ENCODE measurements around the gene GABBR2.

The GABBR2 gene

GRCh38 chr9:98569491-98569890 is 139.2 kb downstream of the GABBR2 start:
- H3K4me3 ChIP-seq (ENCODE audit: low read depth, low read length): no peak overlapping the region
- DNase-seq (ENCODE audit: low read depth): no peak
- TF ChIP-seq, protein P1, sequence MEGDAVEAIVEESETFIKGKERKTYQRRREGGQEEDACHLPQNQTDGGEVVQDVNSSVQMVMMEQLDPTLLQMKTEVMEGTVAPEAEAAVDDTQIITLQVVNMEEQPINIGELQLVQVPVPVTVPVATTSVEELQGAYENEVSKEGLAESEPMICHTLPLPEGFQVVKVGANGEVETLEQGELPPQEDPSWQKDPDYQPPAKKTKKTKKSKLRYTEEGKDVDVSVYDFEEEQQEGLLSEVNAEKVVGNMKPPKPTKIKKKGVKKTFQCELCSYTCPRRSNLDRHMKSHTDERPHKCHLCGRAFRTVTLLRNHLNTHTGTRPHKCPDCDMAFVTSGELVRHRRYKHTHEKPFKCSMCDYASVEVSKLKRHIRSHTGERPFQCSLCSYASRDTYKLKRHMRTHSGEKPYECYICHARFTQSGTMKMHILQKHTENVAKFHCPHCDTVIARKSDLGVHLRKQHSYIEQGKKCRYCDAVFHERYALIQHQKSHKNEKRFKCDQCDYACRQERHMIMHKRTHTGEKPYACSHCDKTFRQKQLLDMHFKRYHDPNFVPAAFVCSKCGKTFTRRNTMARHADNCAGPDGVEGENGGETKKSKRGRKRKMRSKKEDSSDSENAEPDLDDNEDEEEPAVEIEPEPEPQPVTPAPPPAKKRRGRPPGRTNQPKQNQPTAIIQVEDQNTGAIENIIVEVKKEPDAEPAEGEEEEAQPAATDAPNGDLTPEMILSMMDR (IDR thresholded peaks at IDR 0.05; ENCODE audit: low read depth, low read length, missing control alignments): no peak
- in situ Hi-C loops (cut with HindIII; ENCODE audit: low sequenced_read_pairs): loop anchor here (5.0 kb wide), 1 partner anchor 103 kb away; no protein-coding TSS in a partner anchor

GRCh38 chr9:98568909-98569469 is 139.7 kb downstream of the GABBR2 start:
- H3K4me3 ChIP-seq (ENCODE audit: low read depth, low read length): no peak overlapping the region
- TF ChIP-seq, protein P1 (IDR thresholded peaks at IDR 0.05; ENCODE audit: low read depth, low read length, missing control alignments): no peak
- in situ Hi-C loops (cut with HindIII; ENCODE audit: low sequenced_read_pairs): loop anchor here (5.0 kb wide), 1 partner anchor 103 kb away; no protein-coding TSS in a partner anchor
- no peak for DNase-seq (ENCODE audit: low read depth)

- no peak for DNase-seq (ENCODE audit: low read depth)
- in situ Hi-C loops (cut with HindIII; ENCODE audit: low sequenced_read_pairs): loop anchor here (5.0 kb wide), 1 partner anchor 104 kb away; no protein-coding TSS in a partner anchor
- TF ChIP-seq, protein P1 (IDR thresholded peaks at IDR 0.05; ENCODE audit: low read depth, low read length, missing control alignments): no peak
- no peak overlapping the region for H3K4me3 ChIP-seq (ENCODE audit: low read depth, low read length)
These were observed 140.4 kb downstream of the GABBR2 start for GRCh38 chr9:98568234-98568908.

DNA sequence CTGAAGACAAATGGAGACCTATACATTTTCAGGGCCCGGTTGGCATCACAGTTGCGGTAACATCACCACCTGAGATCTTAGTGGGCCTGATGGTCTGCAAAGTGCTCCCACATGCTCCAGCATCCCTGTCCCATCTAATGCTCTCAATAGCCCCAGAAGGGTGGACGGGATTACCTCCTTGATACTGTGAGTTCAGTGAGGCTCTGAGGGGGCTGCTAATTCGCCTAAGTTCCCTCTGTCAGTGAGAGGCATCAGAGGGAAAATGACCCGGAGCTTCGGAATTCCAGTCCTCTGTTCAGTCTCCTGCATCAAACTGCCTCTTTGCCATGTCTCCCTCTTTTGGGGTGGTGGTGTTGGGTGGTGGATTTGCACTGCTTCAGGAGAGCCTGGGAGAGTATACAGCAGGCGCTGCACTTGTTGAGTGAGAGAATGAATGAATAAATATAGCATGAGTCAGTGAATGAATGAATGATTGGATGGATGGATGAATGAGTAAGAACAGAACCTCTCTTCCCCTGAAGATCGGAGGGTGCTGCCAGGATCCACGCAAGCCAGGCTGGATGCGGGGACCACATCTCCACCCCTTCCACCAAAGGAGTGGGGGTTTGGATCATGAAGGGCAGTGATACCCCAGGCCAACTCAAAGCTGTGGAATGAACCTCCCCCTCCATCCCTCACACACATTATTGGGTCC is 141.0 kb downstream of the GABBR2 start:
- TF ChIP-seq, protein P1 (IDR thresholded peaks at IDR 0.05; ENCODE audit: low read depth, low read length, missing control alignments): no peak
- no peak for DNase-seq (ENCODE audit: low read depth)
- in situ Hi-C loops (cut with HindIII; ENCODE audit: low sequenced_read_pairs): loop anchor here (5.0 kb wide), 1 partner anchor 105 kb away; no protein-coding TSS in a partner anchor
- H3K4me3 ChIP-seq (ENCODE audit: low read depth, low read length): no peak overlapping the region

- TF ChIP-seq, protein P1 (IDR thresholded peaks at IDR 0.05; ENCODE audit: low read depth, low read length, missing control alignments): no peak
These were observed 143.3 kb downstream of the GABBR2 start for GRCh38 chr9:98565152-98566135.

More at GRCh38 chr9:98565152-98566135, 143.3 kb downstream of the GABBR2 start:
- DNase-seq (ENCODE audit: low read depth): no peak
- in situ Hi-C loops (cut with HindIII; ENCODE audit: low sequenced_read_pairs): loop anchor here (5.0 kb wide), 1 partner anchor 107 kb away; no protein-coding TSS in a partner anchor
- no peak overlapping the region for H3K4me3 ChIP-seq (ENCODE audit: low read depth, low read length)
